Measurements from ENCODE around the gene CCSER2.
"Not testable (repeated sequence)": the region's sequence is repeated elsewhere in the genome, so short reads cannot be mapped to it uniquely, and the experiment has no call there.

Gene CCSER2

DNA sequence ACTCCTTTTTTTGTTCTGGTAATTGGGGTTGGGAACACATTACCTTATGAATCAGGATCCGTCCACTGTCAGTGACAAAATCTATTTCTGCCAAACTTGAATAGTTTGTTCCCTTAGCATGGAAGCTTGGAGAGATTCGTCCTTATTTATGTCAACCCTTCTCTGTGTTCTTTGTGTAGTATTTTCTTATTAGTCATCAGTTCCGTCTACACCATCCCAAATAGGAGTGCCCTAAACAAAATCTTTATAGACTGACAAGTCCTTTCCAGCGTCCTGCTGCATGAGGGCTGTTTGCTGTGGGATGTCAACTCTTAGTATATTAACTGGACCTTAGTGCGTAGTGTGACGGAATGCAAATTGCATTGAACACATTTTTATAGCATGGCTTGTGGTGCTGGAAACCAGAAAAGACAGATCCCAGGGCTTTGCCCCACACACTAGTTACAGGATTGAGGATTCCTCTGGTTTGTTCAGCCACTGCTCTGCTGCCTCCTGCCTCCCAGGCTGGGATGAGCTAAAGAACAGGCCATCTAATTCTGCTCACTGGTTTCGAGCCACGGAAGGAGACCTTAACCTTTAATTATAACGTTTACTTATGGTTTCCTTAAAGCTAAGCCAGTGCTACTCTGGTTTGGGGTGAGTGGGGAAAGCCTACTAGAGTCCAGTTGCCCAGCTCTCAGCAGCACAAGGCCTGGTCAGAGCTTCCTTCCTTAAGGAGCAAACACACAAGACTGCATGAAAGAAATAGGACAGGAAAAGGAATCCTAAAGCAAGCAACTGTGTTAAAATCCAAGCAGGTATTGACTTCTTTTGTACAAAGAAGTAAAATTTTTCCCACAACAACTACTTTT lies 194.4 kb downstream of the CCSER2 start:
- peak; percentile 22 for DNase-seq (ENCODE audit: low spot score)

DNA sequence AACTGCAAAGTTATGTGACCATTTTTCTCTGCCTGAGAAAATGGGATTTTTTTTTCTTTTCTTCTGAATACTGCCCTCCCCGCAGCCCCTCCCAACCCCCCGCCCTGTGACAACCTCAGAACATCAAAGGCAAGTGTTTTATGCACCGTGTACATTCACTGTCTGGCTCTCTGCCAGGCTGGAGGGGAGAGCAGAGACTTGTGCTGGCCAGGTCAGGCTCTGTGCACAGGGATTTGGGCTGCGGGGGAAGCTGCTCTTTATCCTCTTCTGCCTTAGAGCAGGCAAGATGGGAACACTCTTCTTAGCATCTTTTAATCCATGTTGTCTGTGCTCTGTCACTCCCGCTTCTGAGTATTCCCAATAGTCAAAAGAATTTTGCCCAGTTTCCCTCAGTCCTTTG lies 195.1 kb downstream of the CCSER2 start:
- DNase-seq (ENCODE audit: low spot score) = peak; percentile 62

DNA sequence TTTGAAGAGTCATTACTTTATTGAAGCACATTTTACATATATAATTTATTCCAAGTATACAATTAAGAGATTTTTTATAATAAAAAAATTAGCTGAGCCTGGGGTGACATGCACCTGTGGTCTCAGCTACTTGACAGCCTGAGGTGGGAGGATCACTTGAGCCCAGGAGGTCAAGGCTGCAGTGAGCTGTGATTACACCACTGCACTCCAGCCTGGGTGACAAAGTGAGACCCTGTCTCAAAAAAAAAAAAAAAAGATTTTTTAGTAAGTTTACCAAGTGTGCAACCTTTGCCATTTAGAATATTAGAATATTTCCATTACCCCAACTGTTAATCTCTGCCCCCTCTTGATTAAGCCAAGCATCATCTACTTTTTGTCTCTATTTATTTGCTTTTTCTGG lies 196.0 kb downstream of the CCSER2 start:
- no peak for DNase-seq (ENCODE audit: low spot score)

DNA sequence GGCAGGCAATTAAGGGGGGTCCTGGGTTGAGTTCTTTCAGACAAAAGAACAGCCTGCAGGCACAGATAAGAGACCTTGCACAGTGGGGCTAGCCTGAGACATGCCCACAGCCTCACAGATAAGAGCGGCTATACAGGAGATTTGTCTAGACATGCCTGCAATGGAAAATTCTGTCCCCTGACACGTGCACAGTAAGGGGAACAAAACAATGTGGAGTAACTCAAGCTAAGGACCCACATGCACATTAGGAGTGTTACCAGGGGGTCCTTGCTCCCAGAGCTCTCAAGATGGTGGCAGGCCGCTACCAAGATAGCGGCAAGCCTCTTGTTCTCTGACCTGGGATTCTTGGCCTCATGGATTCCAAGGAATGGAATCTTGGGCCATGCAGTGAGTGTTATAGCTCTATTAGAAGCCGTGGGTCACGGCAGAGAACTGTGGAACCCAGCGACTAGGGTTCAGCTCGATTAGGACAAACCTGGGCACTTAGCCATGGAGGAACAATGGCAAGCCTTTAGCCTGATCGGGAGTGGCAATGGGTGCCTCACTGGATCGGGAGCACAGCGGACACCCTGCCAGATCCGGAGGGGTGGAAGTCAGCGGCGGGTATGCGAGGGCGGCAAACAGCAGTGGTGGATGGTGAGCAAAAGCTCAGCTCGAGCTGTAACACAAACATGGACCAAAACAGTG lies 196.9 kb downstream of the CCSER2 start:
- no peak for DNase-seq (ENCODE audit: low spot score)

DNA sequence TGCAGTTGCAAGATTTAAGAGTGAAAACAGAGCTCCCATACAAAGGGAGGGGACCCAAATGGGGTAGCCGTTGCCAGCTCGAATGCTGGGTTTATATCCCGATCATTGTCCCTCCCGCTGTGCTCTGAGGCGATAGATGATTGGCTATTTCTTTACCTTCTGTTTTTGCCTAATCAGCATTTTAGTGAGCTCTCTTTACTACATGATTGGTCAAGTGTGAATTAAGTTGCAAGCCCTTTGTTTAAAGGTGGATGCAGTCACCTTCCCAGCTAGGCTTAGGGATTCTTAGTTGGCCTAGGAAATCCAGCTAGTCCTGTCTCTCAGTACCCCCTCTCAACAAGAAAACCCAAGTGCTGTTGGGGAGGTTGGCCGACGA lies 197.4 kb downstream of the CCSER2 start:
- DNase-seq (ENCODE audit: low spot score) = not testable (repeated sequence)

DNA sequence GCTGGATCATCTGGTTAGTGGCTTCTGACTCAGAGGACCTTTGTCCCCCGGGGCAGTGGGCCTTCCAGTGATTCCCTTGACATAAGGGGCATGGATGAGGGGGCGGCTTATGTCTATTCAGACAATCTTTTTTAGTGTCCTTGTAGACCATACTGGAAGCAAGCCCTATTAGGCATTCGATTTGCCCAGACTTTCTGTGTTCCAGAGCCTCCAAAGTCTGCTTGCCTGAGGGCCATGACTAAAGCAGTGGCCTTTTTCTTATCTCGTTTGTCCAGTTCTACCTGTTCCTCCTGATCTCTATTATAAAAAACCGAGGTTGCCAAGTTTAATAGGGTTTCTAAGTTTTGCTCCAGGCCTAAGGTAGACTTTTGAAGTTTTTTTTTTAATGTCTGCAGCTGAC lies 199.0 kb downstream of the CCSER2 start:
- DNase-seq (ENCODE audit: low spot score) = not testable (repeated sequence)

DNA sequence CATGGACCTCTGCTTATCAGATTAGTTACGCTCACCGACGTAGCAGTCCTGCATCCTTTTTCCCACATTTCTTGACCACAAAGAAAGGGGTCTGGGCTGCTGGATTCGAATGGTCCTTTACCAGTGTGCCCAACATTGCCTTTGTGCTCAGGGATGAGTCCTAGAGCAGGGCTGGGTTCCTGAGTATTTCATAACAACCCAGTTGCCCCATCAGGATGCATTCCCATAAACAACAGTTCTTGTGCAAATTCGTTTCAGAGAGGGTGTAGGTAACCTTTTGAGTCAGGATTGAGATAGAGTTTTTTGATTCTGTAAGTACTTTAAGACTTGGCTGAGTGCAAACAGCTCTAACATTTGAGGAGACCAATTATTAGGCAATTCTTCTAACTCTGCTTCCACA lies 200.1 kb downstream of the CCSER2 start:
- DNase-seq (ENCODE audit: low spot score) = not testable (repeated sequence)

DNA sequence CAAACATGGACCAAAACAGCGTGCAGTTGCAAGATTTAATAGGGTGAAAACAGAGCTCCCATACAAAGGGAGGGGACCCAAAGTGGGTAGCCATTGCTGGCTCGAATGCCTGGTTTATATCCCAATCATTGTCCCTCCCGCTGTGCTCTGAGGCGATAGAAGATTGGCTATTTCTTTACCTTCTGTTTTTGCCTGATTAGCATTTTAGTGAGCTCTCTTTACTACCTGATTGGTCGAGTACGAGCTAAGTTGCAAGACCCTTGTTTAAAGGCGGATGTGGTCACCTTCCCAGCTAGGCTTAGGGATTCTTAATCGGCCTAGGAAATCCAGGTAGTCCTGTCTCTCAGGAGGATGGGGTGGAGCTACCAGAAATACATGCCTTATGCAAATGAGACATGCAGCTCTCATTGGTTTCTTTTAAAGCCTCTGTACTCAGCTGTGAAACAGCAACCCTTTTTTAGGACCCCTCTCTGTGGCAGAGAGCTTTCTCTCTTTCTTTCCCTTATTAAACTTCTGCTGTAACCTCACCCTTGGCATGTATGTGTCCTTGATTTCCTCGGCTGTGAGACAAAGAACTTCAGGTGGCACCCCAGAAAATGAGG lies 202.4 kb downstream of the CCSER2 start:
- no peak for DNase-seq (ENCODE audit: low spot score)

DNA sequence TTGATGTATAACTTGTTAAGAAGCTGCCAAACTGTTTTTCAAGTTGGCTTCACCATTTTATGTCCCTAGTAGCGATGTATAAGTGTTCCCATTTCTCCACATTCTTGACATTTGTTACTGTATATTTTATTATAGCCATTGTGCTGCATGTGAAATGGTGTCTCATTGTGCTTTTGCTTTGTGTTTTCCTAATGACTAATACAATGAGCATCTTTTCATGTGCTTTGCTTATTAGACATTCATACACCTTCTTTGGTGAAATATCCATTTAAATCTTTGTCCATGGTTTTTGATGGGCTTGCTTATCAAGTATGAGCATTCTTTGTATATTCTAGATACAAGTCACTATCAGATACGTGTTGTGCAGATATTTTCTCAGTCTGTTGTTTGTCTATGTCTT lies 203.0 kb downstream of the CCSER2 start:
- DNase-seq (ENCODE audit: low spot score) = no peak

DNA sequence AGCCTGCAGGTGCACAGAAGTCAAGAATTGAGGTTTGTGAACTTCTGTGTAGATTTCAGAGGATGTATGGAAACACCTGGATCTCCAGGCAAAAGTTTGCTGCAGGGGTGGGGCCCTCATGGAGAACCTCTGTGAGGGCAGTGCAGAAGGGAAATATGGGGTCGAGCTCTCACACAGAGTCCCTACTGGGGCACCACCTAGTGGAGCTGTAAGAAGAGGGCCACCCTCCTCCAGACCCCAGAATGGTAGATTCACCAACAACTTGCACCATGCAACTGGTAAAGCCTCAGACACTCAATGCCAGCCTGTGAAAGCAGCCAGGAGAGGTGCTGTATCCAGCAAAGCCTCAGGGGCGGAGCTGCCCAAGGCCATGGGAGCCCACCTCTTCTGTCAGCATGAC lies 205.8 kb downstream of the CCSER2 start:
- DNase-seq (ENCODE audit: low spot score) = no peak

DNA sequence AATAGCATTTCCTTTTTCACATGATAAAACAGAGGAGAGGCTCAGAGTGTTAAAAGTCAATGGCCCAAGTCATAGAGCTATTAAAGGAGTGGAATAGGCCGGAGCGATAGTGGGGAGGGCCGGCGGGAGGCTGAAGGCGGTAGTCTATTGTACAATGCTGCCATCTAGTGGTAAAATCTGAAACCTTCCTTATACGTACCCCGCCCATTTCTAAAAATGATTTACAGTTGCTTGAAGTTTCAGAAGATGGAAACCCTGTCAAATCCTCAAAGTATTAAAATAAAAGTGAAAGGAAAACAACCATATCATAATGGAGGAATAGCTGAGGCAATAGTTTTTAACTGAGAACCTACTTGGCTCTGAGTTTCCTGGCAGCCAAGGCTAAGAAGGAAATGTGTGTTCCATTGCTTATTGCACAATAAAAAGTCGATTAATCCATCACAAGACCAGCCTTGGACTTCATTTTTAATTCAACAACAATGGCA lies 209.1 kb downstream of the CCSER2 start:
- DNase-seq (ENCODE audit: low spot score) = peak; percentile 64

DNA sequence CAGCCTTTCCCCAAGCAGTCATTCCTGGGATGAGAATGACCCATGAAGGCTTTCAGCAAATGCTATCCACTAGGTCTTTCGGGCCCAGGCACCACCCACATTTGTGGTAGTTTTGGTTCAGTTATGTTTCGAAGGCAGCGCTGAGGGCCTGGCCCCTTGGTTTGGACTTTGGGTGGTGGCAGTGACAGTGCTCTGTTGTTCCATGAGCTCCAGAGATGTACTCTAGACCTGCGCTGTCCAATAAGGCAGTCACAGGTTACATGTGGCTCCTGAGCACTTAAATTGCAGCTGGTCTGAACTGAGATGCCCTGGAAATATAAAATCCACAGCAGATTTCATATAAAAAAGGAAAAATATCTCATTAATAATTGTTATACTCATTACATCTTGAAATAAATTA lies 209.6 kb downstream of the CCSER2 start:
- no peak for DNase-seq (ENCODE audit: low spot score)

DNA sequence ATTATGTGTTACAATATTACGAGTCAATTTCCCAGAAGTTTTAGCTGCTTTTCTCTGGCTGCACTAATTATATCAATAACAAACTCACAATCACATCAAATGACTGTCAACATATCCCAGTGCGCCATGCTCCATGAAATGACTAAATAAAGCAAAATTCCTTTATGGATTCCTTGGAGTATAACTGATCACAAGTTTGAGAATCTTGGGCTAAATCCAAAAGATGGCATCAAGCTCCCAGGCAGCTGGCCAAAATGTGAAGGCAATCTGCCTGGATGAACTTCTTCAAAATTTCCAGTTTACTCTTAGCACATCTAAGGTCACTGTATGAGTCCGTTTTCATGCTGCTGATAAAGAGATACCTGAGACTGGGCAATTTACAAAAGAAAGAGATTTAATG lies 210.8 kb downstream of the CCSER2 start:
- DNase-seq (ENCODE audit: low spot score) = no peak

DNA sequence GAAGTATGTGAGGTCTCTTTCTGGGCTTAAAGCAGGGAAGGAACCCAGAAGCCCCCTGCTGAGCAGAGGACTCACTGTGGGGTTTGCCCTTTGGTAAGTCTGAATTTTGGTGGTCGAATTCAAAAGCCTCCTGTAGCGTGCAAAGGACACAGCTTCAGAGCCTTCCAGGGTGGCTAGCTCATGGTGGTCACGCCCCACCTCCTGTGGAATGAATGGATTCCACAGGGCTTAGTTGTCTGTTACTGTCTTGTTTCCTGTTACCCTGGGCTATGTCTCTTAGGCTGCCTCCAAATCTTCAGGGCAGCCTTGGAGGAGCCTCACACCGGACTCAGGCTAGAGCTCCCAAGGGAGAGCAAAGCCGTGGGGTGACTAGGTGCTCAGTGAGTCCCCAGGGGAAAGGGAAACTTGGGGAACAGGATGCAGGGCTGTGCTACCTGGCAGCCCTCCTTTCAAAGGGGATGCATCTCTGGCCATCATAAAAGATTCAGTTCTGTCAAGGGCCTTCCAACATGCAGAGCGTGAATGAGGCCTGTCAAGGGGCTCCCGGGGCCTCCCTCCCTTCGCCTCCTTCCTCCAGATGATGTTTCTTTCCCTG lies 211.7 kb downstream of the CCSER2 start:
- peak; percentile 42 for DNase-seq (ENCODE audit: low spot score)

DNA sequence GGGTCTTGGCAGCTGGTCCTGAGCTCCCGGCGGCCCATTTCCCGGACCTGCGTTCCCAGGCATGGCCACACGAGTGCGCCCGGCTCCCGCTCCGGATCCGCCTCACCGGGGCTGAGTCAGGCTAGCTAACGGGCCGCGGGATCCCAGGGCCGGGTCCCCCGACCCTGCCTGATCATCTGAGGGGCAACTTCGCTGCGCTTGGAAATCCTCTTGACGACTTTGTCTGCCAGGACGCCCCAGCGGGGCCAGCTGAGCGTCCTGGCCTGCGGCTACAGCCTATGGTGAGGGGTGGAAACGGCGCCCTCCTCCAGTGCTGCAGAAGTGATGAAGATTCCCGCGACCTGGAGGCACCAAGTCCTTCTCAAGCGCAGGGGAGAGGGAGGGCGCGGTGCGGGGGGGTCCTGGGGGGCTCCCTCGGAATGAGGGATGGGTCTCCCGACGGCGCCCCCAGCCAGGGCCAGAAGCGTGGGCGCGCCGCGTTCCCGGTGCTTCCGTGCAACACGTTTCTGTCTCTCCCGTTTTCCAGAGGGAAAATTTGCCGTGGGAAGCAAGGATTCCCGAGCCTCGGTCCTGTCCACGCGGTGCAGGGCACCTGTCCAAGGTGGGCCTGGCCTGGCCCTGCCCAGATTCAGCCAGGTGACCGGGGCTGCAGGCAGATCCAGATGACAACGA lies 212.4 kb downstream of the CCSER2 start:
- no peak for DNase-seq (ENCODE audit: low spot score)

DNA sequence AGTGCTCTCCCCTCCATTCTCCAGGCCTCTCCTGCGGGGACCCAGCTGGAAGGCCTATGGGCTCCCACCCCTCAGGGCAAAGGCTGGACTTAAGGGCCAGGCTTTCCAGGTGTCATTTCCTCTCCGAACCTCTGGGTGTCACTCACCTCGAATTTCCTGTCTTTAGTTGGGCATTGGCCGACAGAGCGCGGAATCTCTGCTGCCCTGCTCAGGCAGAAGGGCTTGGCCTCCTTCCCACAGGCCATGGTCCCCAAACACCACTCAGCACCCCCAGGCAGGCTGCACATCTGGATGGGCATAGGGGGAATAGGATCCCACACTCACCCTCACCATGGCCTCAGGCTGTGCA lies 212.9 kb downstream of the CCSER2 start:
- no peak for DNase-seq (ENCODE audit: low spot score)

DNA sequence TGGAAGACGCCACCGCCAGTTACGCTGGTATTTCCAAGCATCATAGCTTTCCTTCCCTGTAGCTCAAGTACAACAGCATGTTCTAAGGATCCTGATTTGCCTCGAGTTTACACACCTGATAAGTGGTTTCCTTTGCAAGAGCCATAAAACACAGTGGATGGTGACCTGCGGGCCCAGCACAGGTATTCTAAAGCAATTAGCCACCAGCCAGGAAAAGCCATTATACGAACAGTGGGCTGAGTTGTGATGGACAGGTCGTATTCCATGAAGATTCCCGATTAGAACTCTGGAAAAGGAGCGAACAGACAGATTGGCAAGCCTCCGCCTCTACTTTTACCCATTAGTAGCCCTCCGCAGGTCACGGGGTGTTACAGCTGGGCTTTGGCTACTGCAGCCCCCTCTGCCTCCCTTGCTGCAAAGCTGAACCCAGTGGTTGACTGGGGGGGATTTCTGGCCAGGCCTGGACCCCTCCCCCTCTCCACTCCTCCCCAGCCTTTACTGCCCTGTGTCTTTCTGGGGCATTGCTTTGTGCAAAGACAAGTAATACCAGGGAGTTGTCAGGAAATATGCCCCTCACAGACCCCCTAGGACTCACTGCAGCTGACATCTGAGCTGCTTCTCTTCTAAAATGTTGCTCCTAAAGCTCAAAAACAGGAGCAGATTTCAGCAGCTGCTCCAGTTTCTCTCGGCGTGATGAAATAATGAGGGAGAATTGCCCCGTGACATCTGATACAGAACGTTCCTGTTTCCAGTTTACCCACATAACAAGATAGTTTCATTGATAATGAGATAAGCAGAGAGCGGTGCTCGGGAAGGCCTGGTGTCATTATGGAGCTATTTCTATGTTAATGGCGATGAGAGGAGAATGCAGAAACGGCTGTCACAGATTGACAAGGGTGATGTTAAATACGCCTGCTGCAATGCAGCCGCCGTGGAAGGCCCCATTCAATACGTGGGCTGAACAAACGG lies 214.4 kb downstream of the CCSER2 start:
- DNase-seq (ENCODE audit: low spot score) = no peak

DNA sequence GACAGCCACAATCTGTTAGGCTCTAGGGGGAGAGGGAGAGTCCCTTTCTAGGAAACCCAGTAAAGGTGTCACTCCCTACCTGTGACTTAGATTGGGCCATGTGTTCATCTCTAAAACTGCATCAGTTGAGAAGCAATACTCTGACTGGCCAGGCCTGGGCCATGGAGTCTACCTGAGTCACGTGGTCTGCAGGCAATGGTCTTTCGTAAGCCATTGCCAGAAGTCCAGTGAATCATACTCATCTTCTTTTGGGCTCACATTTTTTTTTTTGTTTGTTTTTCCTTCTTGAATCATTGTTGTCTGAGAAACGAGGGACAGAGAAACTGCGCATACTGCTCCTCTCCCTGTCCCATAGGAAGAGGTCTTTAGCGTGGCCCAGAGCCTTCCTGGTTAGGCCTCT lies 215.6 kb downstream of the CCSER2 start:
- no peak for DNase-seq (ENCODE audit: low spot score)

DNA sequence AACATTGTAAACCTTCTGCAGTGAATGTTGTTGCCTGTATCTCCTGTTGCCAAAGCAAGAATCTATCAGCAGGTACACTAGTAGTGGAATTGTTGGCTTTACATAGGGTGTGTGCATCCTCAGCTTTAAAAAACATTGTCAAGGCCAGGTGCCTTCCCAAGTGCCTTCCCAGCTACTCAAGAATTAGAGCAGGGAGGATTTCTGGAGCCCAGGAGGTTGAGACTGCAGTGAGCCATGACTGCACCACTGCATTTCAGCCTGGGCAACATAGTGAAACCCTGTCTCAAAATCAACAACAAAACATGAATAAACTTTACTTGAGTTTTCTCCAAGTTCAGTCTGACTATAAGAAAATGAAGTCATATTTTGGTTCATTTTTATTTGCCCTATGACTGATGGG lies 217.3 kb downstream of the CCSER2 start:
- DNase-seq (ENCODE audit: low spot score) = no peak

DNA sequence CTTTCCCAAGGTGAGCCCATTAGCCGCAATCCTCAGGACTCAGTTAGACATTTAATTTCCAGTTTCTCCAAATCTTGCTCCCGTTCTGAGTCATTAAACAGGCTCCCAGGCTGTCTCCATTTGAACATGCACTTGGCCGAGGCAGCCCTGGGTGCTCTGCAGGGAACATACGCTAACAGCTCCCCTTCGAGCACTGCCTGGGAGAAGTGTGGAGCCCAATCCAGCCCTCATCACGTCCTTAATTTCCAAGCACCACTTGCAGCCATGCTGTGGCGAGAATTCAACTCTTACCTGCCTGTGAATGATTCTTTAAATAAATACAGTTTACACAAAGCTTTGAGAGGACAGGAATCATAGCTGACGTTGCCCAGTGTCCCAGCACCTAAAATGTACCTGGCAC lies 218.2 kb downstream of the CCSER2 start:
- DNase-seq (ENCODE audit: low spot score) = no peak

DNA sequence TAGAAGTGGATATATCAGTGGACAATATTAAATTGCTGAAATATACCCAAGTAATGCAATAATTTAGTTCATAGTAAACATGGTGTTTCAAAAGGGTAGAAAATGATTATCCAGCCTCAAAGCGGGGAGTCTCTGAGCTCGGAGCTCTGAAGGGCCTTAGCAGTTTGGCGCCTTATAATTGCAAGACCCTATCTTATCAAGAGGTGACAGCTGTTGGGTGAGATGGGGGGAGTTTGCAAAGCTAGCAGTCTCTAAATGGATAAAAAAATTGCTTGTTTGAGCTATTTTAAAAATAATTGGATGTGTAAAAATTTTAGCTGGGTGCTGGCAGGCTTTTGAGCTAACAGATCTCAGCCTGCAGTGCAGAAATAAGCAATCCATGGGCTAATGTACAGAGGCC lies 219.2 kb downstream of the CCSER2 start:
- no peak for DNase-seq (ENCODE audit: low spot score)

All from SW480 (cell line).